Kidney tubule cell (primary cell): ENCODE results near the gene ZNF177.
"Not testable (repeated sequence)": the region's sequence is repeated elsewhere in the genome, so short reads cannot be mapped to it uniquely, and the experiment has no call there.

Experiments
- DNase-seq: peaks from one replicate; pipeline ENCODE4 v3.0.0-alpha.2; 2018; ENCODE audit warnings: low spot score

ZNF177 gene

DNA sequence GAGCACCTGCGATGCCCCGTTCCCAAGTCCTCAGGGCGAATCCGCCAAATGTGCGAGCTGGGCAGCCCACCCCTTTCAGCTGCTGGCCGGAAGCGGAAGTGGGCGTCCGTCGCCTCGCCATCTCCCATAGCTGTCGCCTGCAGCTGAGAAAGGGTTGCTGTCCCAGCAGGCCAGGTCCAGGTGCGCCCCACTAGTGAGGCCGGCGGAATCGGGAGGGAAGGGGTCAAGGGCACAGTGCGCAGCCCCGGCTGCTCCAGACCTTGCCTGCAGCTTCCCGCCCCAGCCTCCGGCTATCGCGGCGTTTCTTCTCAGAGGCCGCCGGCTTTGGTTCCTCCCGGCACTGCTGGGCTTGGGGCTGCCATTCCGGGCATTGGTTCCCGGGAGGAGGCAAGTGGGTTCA, at the start of gene ZNF177:
ZNF177 (plus strand) TSS at position 109 of the 400 bp plus-strand sequence. CDS start 15,299 bp downstream, outside the sequence.
- DNase-seq: no peak

GRCh38 chr19:9313756-9314155, 49.1 kb upstream of the ZNF177 start:
- DNase-seq: no peak

- DNase-seq: no peak
Measured at GRCh38 chr19:9321338-9321737, 41.5 kb upstream of the ZNF177 start.

GRCh38 chr19:9321756-9322155, 41.1 kb upstream of the ZNF177 start:
- DNase-seq: not testable (repeated sequence)

GRCh38 chr19:9322201-9322600, 40.6 kb upstream of the ZNF177 start:
- not testable (repeated sequence) for DNase-seq

DNA sequence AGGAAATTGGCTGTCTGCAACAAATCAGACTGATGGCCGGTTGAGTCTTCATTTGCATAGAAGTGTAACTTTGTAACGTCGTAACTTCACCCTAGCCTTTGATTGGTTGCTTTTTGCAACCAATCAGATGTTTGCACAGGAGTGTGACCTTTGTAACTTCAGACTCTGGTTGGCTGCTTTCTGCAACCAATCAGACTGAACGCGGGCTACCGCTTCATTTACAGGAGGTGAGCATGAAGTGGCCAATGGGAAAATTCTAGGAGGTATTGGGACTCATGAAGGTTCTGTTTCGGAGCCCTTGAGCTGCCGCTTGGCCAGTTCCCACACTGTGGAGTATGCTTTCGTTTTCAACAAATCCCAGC, 39.3 kb upstream of the ZNF177 start:
- peak; percentile 84 for DNase-seq

GRCh38 chr19:9323919-9324583, 38.8 kb upstream of the ZNF177 start, which contains the start of gene ZNF559:
TSS of gene ZNF559 (plus strand) at chr19:9324179. CDS start at chr19:9338550, 14,371 bp downstream.
- peak; percentile 95 for DNase-seq

DNA sequence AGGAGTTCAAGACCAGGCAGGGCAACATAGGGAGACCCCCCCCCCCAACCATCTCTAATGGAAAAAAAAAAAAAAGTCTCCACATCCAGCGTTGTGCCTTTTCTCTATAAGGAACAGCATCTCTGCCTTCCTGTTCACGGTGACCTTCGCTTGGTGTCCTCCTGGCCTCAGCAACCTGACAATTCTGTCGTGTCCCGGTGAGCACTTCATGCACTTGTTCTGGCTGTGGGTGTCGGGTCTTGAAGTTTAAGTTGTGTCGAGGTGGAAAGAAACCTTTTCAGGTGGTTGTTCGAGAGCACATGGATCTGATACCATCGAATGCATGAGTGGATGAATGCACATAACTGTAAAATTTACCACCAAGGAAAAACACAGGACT, 38.2 kb upstream of the ZNF177 start:
- DNase-seq: no peak

DNA sequence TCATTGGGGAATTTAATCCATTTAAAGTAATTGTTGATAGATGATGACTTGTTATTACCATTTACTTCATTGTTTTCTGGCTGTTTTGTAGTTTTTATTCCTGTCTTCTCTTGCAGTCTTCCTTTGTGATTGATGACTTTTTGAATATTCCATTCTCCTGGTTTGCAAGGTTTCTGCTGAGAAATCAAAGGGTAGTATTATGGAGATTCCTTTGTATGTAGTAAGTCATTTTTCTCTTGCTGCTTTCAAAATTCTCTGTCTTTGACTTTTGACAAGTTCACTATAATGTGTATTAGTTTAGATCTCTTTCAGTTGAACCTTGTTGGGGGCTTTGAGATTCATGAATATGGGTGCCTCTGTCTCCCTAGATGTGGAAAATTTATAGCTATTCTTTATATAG, 32.8 kb upstream of the ZNF177 start:
- DNase-seq: no peak

DNA sequence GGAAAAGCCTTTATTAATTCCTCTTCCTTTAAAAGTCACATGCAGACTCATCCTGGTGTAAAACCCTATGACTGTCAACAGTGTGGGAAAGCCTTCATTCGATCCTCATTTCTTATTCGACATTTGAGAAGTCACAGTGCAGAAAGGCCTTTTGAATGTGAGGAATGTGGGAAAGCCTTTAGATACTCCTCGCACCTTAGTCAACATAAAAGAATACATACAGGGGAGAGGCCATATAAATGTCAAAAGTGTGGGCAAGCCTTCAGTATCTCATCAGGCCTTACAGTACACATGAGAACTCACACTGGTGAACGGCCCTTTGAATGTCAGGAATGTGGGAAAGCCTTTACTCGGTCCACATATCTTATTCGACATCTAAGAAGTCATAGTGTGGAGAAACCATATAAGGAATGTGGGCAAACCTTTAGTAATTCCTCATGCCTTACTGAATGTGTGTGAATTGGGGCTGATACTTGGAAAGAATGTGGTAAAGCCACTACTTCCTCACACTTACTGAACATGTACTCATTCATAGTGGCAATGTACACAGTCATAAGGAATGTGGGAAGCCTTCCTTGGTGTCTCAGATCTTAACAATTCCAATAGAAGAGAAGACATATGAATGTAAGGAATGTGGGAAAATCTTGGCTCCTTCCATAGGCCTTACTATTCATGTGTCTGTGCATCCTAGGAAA, 20.1 kb upstream of the ZNF177 start:
- DNase-seq: no peak

GRCh38 chr19:9345005-9345404, 17.8 kb upstream of the ZNF177 start:
- no peak for DNase-seq

- no peak for DNase-seq
Measured at GRCh38 chr19:9348253-9348652, 14.6 kb upstream of the ZNF177 start.

- no peak for DNase-seq
Measured at GRCh38 chr19:9348671-9349070, 14.1 kb upstream of the ZNF177 start.

DNA sequence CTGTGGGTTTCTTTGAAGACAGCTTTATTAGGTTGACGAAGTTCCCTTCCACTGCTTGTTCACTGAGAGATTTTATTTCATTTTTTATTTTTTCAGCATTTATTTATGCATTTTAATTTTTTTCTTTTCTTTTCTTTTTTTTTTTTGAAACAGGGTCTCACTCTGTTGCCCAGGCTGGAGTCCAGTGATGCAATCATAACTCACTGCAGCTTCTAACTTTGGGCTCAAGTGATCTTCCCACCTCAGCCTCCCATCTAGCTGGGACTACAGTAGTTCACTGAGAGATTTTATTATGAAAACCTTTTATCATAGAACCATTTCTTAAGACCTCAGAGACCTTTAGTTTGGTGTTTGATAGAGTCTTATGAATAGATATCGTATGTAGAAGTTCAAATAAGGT, 10.3 kb upstream of the ZNF177 start:
- DNase-seq: no peak

- no peak for DNase-seq
Measured at GRCh38 chr19:9353011-9353410, 9.8 kb upstream of the ZNF177 start.

- no peak for DNase-seq
Measured at GRCh38 chr19:9354651-9355050, 8.2 kb upstream of the ZNF177 start.

DNA sequence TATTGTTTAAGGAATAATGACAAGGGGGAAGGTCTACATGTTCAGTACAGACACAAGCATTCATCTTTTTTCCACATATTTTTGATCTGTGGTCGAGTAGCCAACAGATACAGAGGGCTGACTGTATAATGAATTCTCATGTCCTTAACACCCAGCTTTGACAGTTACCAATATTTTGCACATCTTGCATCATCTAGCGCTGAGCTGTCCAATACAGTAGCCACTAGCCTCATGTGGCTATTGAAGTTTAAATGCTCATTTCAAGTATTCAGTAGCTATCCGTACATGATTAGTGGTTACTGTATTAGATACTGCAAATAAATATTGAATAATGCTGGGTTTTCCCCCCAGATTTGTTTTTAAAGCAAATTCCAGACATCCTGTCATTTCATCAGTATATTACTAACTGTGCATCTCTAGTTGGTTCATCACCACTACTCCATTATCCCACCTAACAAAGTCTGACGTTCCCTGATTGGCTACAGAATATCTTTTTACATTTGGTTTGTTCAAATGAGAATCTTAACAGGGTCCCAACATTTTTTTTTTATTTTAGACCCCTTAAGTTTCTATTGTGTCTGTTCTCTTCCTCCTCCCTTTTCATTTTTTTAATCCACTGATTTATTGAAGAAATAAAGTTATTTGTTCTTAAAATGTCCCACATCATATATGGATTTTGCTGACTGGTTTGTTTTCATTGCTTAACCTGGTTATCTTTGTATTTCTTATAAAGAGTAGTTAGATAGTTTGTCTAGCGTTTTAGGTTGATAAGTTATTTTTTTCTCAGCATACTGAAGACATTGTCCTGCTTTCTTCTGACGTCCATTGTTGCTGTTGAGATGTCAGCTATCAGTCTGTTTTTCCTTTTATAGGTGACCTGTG, 8.2 kb downstream of the ZNF177 start:
- DNase-seq: no peak

- DNase-seq: no peak
Measured at GRCh38 chr19:9381361-9381785, 18.6 kb downstream of the ZNF177 start.

GRCh38 chr19:9406798-9407352, 44.1 kb downstream of the ZNF177 start:
- DNase-seq: peak; percentile 71

- DNase-seq: no peak
Measured at GRCh38 chr19:9407827-9408226, 45.0 kb downstream of the ZNF177 start.

DNA sequence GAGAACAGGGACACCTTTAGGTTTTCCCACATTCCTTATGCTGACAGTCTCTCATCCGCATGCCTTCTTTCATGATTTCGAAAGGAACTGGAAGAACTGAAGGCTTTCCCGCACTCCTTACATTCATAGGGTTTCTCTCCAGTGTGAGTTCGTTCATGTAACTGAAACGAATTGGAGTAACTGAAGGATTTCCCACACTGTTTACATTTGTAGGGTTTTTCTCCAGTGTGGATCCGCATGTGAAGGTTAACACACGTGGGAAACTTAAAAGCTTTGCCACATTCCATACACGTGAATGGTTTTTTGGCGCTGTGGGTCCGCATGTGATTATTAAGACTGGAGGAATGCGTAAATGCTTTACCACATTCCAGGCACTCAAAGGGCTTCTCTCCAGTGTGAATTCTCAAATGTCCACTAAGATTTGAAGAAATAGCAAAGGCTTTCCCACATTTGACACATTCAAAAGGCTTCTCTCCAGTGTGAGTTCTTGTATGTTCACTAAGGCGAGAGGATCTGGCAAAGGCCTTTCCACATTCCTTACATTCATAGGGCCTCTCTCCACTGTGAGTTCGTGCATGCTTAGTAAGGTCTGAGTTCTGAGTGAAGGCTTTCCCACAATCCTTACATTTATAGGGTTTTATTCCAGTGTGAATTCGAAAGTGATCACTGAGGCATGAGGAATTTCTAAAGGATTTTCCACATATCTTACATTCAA, 50.6 kb downstream of the ZNF177 start:
- no peak for DNase-seq

GRCh38 chr19:9427941-9428340, 65.1 kb downstream of the ZNF177 start:
- no peak for DNase-seq
